HUDEP-2 (cell line): Measurements from ENCODE around the gene KCNJ12.

Experiments used
- DNase-seq, 76 experiments: peaks; one replicate each; lab custom pipeline; 2025; ENCODE audit not compliant: unreplicated experiment in 76 of 76; lab: John Stamatoyannopoulos, UW

The KCNJ12 gene

DNA sequence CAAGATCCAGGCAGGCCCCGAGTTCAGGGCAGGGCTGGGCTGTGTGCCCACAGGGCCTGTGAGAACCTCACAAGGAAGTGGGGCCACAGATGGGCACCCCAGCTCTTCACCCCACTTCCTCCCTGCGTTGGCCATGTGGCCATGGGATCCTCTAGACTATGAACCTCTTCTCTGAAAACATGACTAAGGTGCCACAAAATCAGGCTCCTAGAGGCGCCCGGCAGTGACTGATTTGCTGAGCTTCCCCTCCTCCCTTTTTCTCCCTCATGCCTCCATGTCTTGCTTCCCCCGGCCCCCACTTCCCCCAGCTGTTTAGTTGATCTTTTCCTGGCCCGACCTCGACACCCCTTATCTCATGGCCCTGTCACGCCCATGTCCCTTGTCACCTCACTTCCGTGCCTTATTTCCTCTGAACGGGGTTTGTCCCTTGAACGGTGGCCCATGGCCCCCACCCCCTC, 87.1 kb downstream of the KCNJ12 start:
- DNase-seq = peak in 4 of 76 experiments; percentile 7 to 16 (median 10)

DNA sequence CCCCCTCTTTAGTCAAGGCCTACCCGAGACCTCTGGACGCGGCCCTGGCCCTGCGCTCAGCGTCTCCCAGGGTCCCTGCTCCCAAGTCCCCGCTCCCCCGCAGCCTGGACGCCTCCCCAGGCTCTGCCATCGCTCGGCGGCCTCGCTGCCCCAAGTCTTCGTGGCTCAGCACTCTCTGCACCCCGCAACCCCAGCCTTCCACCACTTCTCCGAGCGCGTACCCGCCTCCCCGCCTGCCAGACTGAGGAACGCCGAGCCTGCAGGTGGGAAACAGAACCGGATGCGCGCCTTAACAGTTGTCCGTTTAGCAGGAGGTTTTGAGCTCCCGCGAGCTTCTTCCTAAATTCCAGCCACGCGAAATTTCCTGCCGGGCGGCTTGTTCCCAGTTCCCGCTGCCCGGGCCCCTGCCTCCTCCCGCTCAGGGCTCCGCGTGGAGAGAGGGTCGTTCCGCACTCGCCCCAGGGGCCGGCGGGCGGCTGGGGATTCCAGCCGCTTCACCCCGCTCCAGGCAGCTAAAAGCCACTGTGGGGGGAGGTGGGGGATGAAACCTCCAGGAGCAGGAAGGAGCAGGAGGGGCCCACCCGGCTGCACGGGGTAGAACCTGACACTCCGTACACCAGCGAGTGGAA, 87.7 kb downstream of the KCNJ12 start:
- DNase-seq = no peak

GRCh38 chr17:21464611-21465021, 88.5 kb downstream of the KCNJ12 start:
- DNase-seq = no peak

DNA sequence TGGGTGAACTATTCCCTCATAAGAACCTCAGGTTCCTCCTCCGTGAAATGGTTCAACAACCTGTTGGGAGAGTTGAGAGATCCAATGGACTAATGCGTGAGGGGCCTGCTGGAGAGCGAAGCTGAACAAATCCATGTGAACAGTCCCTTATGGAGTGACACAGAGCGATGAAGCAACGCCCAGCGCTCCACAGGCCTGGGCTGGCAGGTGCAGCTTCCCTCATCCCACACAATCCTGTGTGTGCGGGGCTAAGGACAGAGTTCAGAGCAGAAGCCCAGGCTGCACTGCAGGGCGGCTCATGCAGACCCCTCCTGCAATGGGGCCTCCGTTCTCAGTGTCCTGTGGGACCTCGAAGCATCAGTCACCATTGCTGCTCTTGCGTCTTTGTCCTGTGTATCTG, 90.4 kb downstream of the KCNJ12 start:
- DNase-seq = no peak

GRCh38 chr17:21467196-21467595, 91.0 kb downstream of the KCNJ12 start:
- DNase-seq = no peak

DNA sequence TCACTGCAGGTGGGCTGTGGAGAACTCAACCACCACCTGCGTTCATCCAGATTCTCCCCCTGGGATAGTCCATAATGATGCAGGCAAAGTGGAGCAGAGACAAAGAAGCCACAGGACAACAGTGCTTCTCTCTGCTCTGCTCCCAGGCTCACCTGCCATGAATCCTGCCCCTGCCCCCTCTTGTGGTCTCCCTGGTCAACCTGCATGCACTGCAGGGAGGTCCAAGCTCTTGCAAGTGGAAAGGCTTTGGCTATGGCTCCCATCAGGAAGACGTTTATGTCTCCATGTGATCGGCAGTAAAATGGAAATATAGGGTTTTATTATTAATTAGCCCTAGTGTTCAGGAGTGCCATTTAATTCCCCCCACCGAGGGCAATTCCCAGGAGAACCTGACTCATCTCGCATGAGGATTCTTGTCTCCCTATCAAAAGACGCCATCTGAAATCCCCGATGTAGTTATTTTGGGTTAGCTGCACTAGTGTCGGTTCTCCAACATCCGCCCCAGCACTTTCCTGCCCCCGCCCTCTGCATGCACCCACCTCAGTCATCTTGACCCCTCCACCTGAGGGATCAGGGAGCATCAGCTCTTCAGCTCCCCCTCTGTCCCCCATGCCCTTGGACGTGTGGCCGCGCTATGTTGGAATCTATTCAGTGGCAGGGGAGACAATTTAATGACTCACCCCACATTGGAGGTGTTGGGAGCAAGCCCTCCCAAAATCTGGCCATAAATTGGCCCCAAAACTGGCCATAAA, 91.8 kb downstream of the KCNJ12 start:
- DNase-seq = no peak
